ENCODE results near the gene PRKAR1B. TPM values are rescaled to one million over a fixed set of nuclear protein-coding genes. Genes with fewer than 3 reads are reported as not detected.

Gene PRKAR1B
- total RNA-seq, 2 experiments from 2014 or later, result 48.7 to 49.9 TPM

DNA sequence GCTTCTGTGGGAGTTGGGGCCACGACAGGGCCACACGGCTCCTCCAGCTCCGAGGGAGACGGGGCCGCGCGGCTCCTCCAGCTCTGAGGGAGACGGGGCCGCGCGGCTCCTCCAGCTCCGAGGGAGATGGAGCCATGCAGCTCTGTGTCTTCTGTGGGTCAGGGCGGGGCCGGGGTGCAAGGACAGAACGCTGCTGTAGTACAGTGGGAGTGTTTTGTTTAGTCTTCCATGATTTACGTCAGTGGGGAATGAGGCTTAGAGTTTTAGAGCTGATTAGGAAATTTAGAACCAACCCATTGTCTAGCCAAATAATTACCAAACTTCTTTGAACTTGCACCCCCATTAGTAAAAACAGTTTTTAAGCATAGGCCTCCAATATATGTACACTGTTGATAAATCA is 32.9 kb upstream of the PRKAR1B start:
- Mint-ChIP-seq H3K4me1 (ENCODE audit: low read depth) (no peaks in the 10 kb centered on the region), H3K9me3 (no peaks in the 10 kb centered on the region), H3K27ac (no peak overlapping the region), H3K27me3 (no peaks in the 10 kb centered on the region), H3K36me3 (ENCODE audit: low read depth) (peaks cover 32% of the 10 kb centered on the region), H3K4me3 (no peak overlapping the region)
- no peak for TF ChIP-seq CTCF (IDR thresholded peaks at IDR 0.05)
- ATAC-seq, result no peak
- ChIA-PET POLR2A (no interaction called here), CTCF (no interaction called here)
- intact Hi-C loops (cut with micrococcal nuclease), result no loop called here
- DNase-seq, result no peak

GRCh38 chr7:759569-759968 is 32.5 kb upstream of the PRKAR1B start:
- CTCF ChIA-PET, result no interaction called here
- Mint-ChIP-seq H3K27me3 (no peaks in the 10 kb centered on the region), H3K9me3 (no peaks in the 10 kb centered on the region), H3K27ac (no peak overlapping the region), H3K4me3 (no peak overlapping the region), H3K4me1 (ENCODE audit: low read depth) (no peaks in the 10 kb centered on the region), H3K36me3 (ENCODE audit: low read depth) (peaks cover 34% of the 10 kb centered on the region)
- no peak for TF ChIP-seq CTCF (IDR thresholded peaks at IDR 0.05)
- ATAC-seq, result no peak
- POLR2A ChIA-PET, result no interaction called here
- intact Hi-C loops (cut with micrococcal nuclease), result no loop called here
- no peak for DNase-seq

GRCh38 chr7:757741-758163 is 30.7 kb upstream of the PRKAR1B start:
- Mint-ChIP-seq H3K4me3 (no peak overlapping the region), H3K27ac (no peak overlapping the region), H3K27me3 (no peaks in the 10 kb centered on the region), H3K4me1 (ENCODE audit: low read depth) (no peaks in the 10 kb centered on the region), H3K36me3 (ENCODE audit: low read depth) (peaks cover 37% of the 10 kb centered on the region), H3K9me3 (no peaks in the 10 kb centered on the region)
- ChIA-PET CTCF (no interaction called here), POLR2A (no interaction called here)
- ATAC-seq (no peak), DNase-seq (no peak)
- no peak for TF ChIP-seq CTCF (IDR thresholded peaks at IDR 0.05)
- intact Hi-C loops (cut with micrococcal nuclease), result no loop called here

- ChIA-PET CTCF (no interaction called here), POLR2A (interaction anchor here (0.5 kb wide), 1 partner anchor 197 kb away, joined by 3 read pairs; no protein-coding TSS in a partner anchor)
- ATAC-seq (no peak), DNase-seq (no peak)
- Mint-ChIP-seq H3K36me3 (ENCODE audit: low read depth) (peaks cover 37% of the 10 kb centered on the region), H3K27me3 (no peaks in the 10 kb centered on the region), H3K4me3 (no peak overlapping the region), H3K27ac (no peak overlapping the region), H3K9me3 (no peaks in the 10 kb centered on the region), H3K4me1 (ENCODE audit: low read depth) (no peaks in the 10 kb centered on the region)
- TF ChIP-seq CTCF (IDR thresholded peaks at IDR 0.05), result no peak
- intact Hi-C loops (cut with micrococcal nuclease), result no loop called here
Measured at GRCh38 chr7:756928-757560, 30.0 kb upstream of the PRKAR1B start.

- peaks cover 39% of the 10 kb centered on the region for H3K36me3 Mint-ChIP-seq (ENCODE audit: low read depth)
- H3K4me1 Mint-ChIP-seq (ENCODE audit: low read depth), result no peaks in the 10 kb centered on the region
- no peak for DNase-seq
- ChIA-PET POLR2A (no interaction called here), CTCF (no interaction called here)
- intact Hi-C loops (cut with micrococcal nuclease), result no loop called here
- H3K27ac Mint-ChIP-seq, result no peak overlapping the region
- H3K27me3 Mint-ChIP-seq, result no peaks in the 10 kb centered on the region
- H3K4me3 Mint-ChIP-seq, result no peak overlapping the region
- no peaks in the 10 kb centered on the region for H3K9me3 Mint-ChIP-seq
- no peak for ATAC-seq
- TF ChIP-seq CTCF (IDR thresholded peaks at IDR 0.05), result no peak
Measured at GRCh38 chr7:756231-756927, 29.3 kb upstream of the PRKAR1B start.
